Rectal smooth muscle tissue (tissue), 1 donor: ENCODE results near the gene MS4A14.
A peak's percentile ranks its signal among the peaks of the same experiment; 100 is the strongest.

ENCODE experiments used
- H3K27ac ChIP-seq: one replicate; pipeline ENCODE4 v1.7.0; 2013; ENCODE audit warnings: low read depth, low read length, inconsistent platforms
- H3K27me3 ChIP-seq: one replicate; pipeline ENCODE4 v1.7.0; 2013; ENCODE audit warnings: low read length; ENCODE audit not compliant: control insufficient read depth, insufficient read depth
- H3K36me3 ChIP-seq: one replicate; pipeline ENCODE4 v1.7.0; 2013; ENCODE audit warnings: low read length; ENCODE audit not compliant: control insufficient read depth, insufficient read depth
- H3K4me1 ChIP-seq: one replicate; pipeline ENCODE4 v1.7.0; 2013; ENCODE audit warnings: low read length; ENCODE audit not compliant: control insufficient read depth, insufficient read depth
- H3K4me3 ChIP-seq: one replicate; pipeline ENCODE4 v1.7.0; 2013; ENCODE audit warnings: low read length
- H3K9ac ChIP-seq: one replicate; pipeline ENCODE4 v1.7.0; 2013; ENCODE audit warnings: low read length

Gene MS4A14

GRCh38 chr11:60370252-60370810 is 25.9 kb upstream of the MS4A14 start:
- Histone ChIP-seq H3K36me3 (no peaks in the 10 kb centered on the region), H3K27ac (no peak overlapping the region), H3K27me3 (no peaks in the 10 kb centered on the region), H3K4me3 (no peak overlapping the region), H3K4me1 (no peaks in the 10 kb centered on the region), H3K9ac (no peak overlapping the region)

- H3K27me3 ChIP-seq = no peaks in the 10 kb centered on the region
- H3K4me1 ChIP-seq = no peaks in the 10 kb centered on the region
- H3K36me3 ChIP-seq = no peaks in the 10 kb centered on the region
- no peak overlapping the region for H3K27ac ChIP-seq
- H3K9ac ChIP-seq = no peak overlapping the region
- H3K4me3 ChIP-seq = no peak overlapping the region
Observed at GRCh38 chr11:60370811-60371298, 25.4 kb upstream of the MS4A14 start.

GRCh38 chr11:60371386-60371785 is 24.9 kb upstream of the MS4A14 start:
- Histone ChIP-seq H3K36me3 (no peaks in the 10 kb centered on the region), H3K9ac (no peak overlapping the region), H3K4me3 (no peak overlapping the region), H3K4me1 (no peaks in the 10 kb centered on the region), H3K27ac (no peak overlapping the region), H3K27me3 (no peaks in the 10 kb centered on the region)

- Histone ChIP-seq H3K4me3 (no peak overlapping the region), H3K9ac (no peak overlapping the region), H3K4me1 (no peaks in the 10 kb centered on the region), H3K27ac (no peak overlapping the region), H3K27me3 (no peaks in the 10 kb centered on the region), H3K36me3 (no peaks in the 10 kb centered on the region)
Observed at GRCh38 chr11:60371854-60372253, 24.4 kb upstream of the MS4A14 start.

GRCh38 chr11:60372767-60373166 is 23.5 kb upstream of the MS4A14 start:
- Histone ChIP-seq H3K36me3 (no peaks in the 10 kb centered on the region), H3K27ac (no peak overlapping the region), H3K9ac (no peak overlapping the region), H3K4me3 (no peak overlapping the region), H3K4me1 (no peaks in the 10 kb centered on the region), H3K27me3 (no peaks in the 10 kb centered on the region)

- H3K27me3 ChIP-seq = no peaks in the 10 kb centered on the region
- H3K4me1 ChIP-seq = no peaks in the 10 kb centered on the region
- H3K4me3 ChIP-seq = no peak overlapping the region
- no peak overlapping the region for H3K27ac ChIP-seq
- H3K9ac ChIP-seq = no peak overlapping the region
- H3K36me3 ChIP-seq = no peaks in the 10 kb centered on the region
Observed at GRCh38 chr11:60375316-60375715, 20.9 kb upstream of the MS4A14 start.

GRCh38 chr11:60376601-60377000 is 19.7 kb upstream of the MS4A14 start:
- Histone ChIP-seq H3K27ac (no peak overlapping the region), H3K36me3 (no peaks in the 10 kb centered on the region)

GRCh38 chr11:60377401-60378136 is 18.7 kb upstream of the MS4A14 start:
- H3K4me1 ChIP-seq = no peaks in the 10 kb centered on the region
- no peak overlapping the region for H3K27ac ChIP-seq
- no peaks in the 10 kb centered on the region for H3K36me3 ChIP-seq
- H3K9ac ChIP-seq = no peak overlapping the region
- H3K27me3 ChIP-seq = no peaks in the 10 kb centered on the region
- H3K4me3 ChIP-seq = no peak overlapping the region

More at GRCh38 chr11:60376601-60377000, 19.7 kb upstream of the MS4A14 start:
- H3K27me3 ChIP-seq = no peaks in the 10 kb centered on the region
- H3K4me1 ChIP-seq = no peaks in the 10 kb centered on the region
- no peak overlapping the region for H3K4me3 ChIP-seq
- H3K9ac ChIP-seq = no peak overlapping the region

GRCh38 chr11:60378354-60378753 is 17.9 kb upstream of the MS4A14 start, which contains the start of gene MS4A7:
MS4A7 (plus strand) TSS chr11:60378532; CDS start chr11:60383142, 4,610 bp downstream.
- Histone ChIP-seq H3K4me3 (no peak within 1 kb of the TSS), H3K36me3 (no peaks in the 10 kb centered on the region), H3K27me3 (no peaks in the 10 kb centered on the region), H3K27ac (peak within 1 kb of the TSS; percentile 43), H3K9ac (no peak within 1 kb of the TSS), H3K4me1 (no peaks in the 10 kb centered on the region)

GRCh38 chr11:60389279-60389910 is 6.9 kb upstream of the MS4A14 start:
- Histone ChIP-seq H3K4me3 (no peak overlapping the region), H3K27ac (no peak overlapping the region), H3K36me3 (no peaks in the 10 kb centered on the region), H3K9ac (no peak overlapping the region), H3K4me1 (no peaks in the 10 kb centered on the region), H3K27me3 (no peaks in the 10 kb centered on the region)

- H3K9ac ChIP-seq = no peak overlapping the region
- H3K4me3 ChIP-seq = no peak overlapping the region
- no peak overlapping the region for H3K27ac ChIP-seq
- H3K27me3 ChIP-seq = no peaks in the 10 kb centered on the region
- no peaks in the 10 kb centered on the region for H3K4me1 ChIP-seq
- H3K36me3 ChIP-seq = no peaks in the 10 kb centered on the region
Observed at GRCh38 chr11:60390419-60390818, 5.8 kb upstream of the MS4A14 start.

GRCh38 chr11:60392361-60392760 is 3.9 kb upstream of the MS4A14 start:
- no peaks in the 10 kb centered on the region for H3K4me1 ChIP-seq
- H3K27ac ChIP-seq = no peak overlapping the region
- no peaks in the 10 kb centered on the region for H3K27me3 ChIP-seq
- H3K4me3 ChIP-seq = no peak overlapping the region
- no peaks in the 10 kb centered on the region for H3K36me3 ChIP-seq
- H3K9ac ChIP-seq = no peak overlapping the region
